OCI-LY7 (cell line): Measurements from ENCODE around the gene ARHGEF1. TPM values are rescaled to one million over a fixed set of nuclear protein-coding genes. Genes with fewer than 3 reads are reported as not detected.

ENCODE experiments used
- BruUV-seq: library from RNA; stranded (reverse); fragments of 400-500 nt; replicated peaks from 2 replicates; lab custom pipeline; 2021; lab: Mats Ljungman, UMichigan
- CTCF ChIA-PET: fragments of 300-600 bp; sonication (Branson Sonifier 250); formaldehyde crosslinking; loops from one replicate; lab custom pipeline; 2022; ENCODE audit warnings: antibody characterized with exemption; ENCODE audit not compliant: unreplicated experiment; lab: Charles Lee
- POLR2A ChIA-PET: fragments of 300-600 bp; sonication (Branson Sonifier 250); formaldehyde crosslinking; loops from one replicate; lab custom pipeline; 2022; ENCODE audit warnings: antibody characterized with exemption; lab: Charles Lee
- DNase-seq: peaks from one replicate; pipeline ENCODE4 v3.0.0-alpha.2; 2015; ENCODE audit warnings: low spot score
- H2AFZ ChIP-seq: fragments of 200-600 bp; sonication (generic), shearing (Covaris generic); 2 replicates; pipeline ENCODE4 v1.6.1; 2014; ENCODE audit warnings: mild to moderate bottlenecking, antibody characterized with exemption, low read length, moderate library complexity
- H3K27ac ChIP-seq: fragments of 200-600 bp; sonication (generic); 2 replicates; pipeline ENCODE4 v1.5.1; 2014; ENCODE audit warnings: mixed run types, low read depth, mild to moderate bottlenecking, moderate library complexity, low read length, inconsistent platforms; ENCODE audit not compliant: poor library complexity, severe bottlenecking
- H3K36me3 ChIP-seq: fragments of 200-600 bp; sonication (generic); 2 replicates; pipeline ENCODE4 v1.6.1; 2014; ENCODE audit warnings: mild to moderate bottlenecking, antibody characterized with exemption, low read length, moderate library complexity, mixed read lengths; ENCODE audit not compliant: insufficient read depth
- H3K4me1 ChIP-seq: fragments of 200-600 bp; sonication (generic); 2 replicates; pipeline ENCODE4 v1.5.1; 2014; ENCODE audit warnings: mild to moderate bottlenecking, low read length; ENCODE audit not compliant: insufficient read depth, poor library complexity, severe bottlenecking
- H3K4me2 ChIP-seq: fragments of 200-600 bp; sonication (generic); 2 replicates; pipeline ENCODE4 v1.6.1; 2014; ENCODE audit warnings: mild to moderate bottlenecking, low read length
- H3K4me3 ChIP-seq: fragments of 200-600 bp; sonication (generic); 2 replicates; pipeline ENCODE4 v1.5.1; 2014; ENCODE audit warnings: mild to moderate bottlenecking, low read depth, low read length; ENCODE audit not compliant: poor library complexity, severe bottlenecking
- H3K79me2 ChIP-seq: fragments of 200-600 bp; sonication (generic); 2 replicates; pipeline ENCODE4 v1.6.1; 2016; ENCODE audit warnings: low read depth, mild to moderate bottlenecking, low read length, moderate library complexity, mixed read lengths; ENCODE audit not compliant: insufficient read depth
- H3K9me2 ChIP-seq: fragments of 200-600 bp; sonication (generic); 2 replicates; pipeline ENCODE4 v1.6.1; 2016; ENCODE audit warnings: mild to moderate bottlenecking, low read length, mixed read lengths; ENCODE audit not compliant: insufficient read depth
- H3K9me3 ChIP-seq: fragments of 200-600 bp; sonication (generic); 2 replicates; pipeline ENCODE4 v1.6.1; 2014; ENCODE audit warnings: mild to moderate bottlenecking, mixed run types, low read length, mixed read lengths
- H4K20me1 ChIP-seq: fragments of 200-600 bp; sonication (generic); 2 replicates; pipeline ENCODE4 v1.6.1; 2014; ENCODE audit warnings: mild to moderate bottlenecking, antibody characterized with exemption, low read length, moderate library complexity, mixed read lengths; ENCODE audit not compliant: insufficient read depth
- EZH2phosphoT487 ChIP-seq: fragments of 200-600 bp; sonication (generic); IDR thresholded peaks from 2 replicates; pipeline ENCODE4 v1.6.1; 2018; ENCODE audit warnings: low read depth, borderline replicate concordance, mild to moderate bottlenecking, mixed run types, antibody characterized with exemption, low read length, moderate library complexity, mixed read lengths
- intact Hi-C: fragments of 100-400 bp; cut with micrococcal nuclease; formaldehyde crosslinking; loops from one replicate; pipeline ENCODE4 v1.10.0; 2022; ENCODE audit not compliant: unreplicated experiment
- total RNA-seq, 2 experiments: library from RNA; depleted of rRNA in 1 of 2; stranded (reverse); fragments of >200 nt in 1 of 2; shearing (Covaris generic) in 1 of 2; gene quantifications; 2 replicates each; pipeline ENCODE4 v1.2.3, GENCODE V29; 2014 to 2022
- TF ChIP-seq, protein P1 (sequence below): fragments of 200-600 bp; sonication (generic); conservative IDR thresholded peaks from 2 replicates; pipeline ENCODE4 v1.5.1; 2014; ENCODE audit warnings: mild to moderate bottlenecking, antibody characterized with exemption, low read length, moderate library complexity, mixed read lengths

ARHGEF1 gene
- total RNA-seq, 2 experiments from 2014 or later = 96.9 to 297 TPM

DNA sequence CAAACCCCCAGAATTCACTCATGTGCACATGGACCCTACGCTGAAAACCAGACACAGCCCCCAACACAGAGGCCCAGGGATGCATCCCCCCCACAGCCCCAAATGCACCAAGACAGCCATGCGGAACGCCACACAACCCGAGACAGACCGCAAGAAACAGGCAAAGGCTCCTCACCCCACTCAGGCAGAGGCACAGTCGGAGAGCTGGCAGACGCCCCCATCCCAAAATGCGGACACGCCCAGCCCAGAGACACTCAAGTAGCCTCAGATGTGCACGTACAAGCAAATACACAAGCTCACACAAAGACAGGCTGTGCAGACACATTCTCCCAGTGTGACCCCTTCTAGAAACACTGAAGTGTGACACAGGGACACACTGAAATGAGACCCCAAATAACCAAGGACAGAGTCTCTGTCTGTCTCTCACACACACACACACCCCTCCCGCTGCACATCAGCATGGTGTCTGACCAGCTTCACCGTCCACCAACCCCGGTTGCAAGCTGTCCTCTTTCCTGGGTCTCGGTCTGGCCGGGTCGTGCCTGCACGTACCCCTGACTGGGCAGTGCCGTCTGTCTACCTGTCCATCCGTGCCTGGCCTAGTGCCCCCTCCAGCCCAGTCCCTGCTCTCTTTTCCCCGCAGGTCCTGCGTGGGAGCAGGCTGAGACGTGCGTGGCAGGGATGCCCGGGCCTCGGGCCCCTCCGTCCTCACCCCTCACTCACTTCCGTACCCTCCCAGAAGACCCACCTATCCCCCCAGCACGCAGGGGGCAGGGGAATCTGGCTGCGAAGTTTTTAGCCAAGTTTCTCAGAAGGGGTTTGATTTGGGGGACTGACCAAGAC is 29.1 kb downstream of the ARHGEF1 start:
- peaks cover 4% of the 10 kb centered on the region; the same call in 1 of the 2 replicates for H3K36me3 ChIP-seq
- peaks cover 13% of the 10 kb centered on the region for H3K4me1 ChIP-seq
- ChIA-PET POLR2A (no interaction called here), CTCF (no interaction called here)
- peak; percentile 30 for DNase-seq
- no peaks in the 10 kb centered on the region for H3K9me2 ChIP-seq
- no peaks in the 10 kb centered on the region for H3K79me2 ChIP-seq
- H3K9me3 ChIP-seq = no peaks in the 10 kb centered on the region
- no peak overlapping the region for H2AFZ ChIP-seq
- peak overlapping the region; percentile 5; the same call in 1 of the 2 replicates for H3K4me2 ChIP-seq
- intact Hi-C loops = no loop called here
- TF ChIP-seq, protein P1, sequence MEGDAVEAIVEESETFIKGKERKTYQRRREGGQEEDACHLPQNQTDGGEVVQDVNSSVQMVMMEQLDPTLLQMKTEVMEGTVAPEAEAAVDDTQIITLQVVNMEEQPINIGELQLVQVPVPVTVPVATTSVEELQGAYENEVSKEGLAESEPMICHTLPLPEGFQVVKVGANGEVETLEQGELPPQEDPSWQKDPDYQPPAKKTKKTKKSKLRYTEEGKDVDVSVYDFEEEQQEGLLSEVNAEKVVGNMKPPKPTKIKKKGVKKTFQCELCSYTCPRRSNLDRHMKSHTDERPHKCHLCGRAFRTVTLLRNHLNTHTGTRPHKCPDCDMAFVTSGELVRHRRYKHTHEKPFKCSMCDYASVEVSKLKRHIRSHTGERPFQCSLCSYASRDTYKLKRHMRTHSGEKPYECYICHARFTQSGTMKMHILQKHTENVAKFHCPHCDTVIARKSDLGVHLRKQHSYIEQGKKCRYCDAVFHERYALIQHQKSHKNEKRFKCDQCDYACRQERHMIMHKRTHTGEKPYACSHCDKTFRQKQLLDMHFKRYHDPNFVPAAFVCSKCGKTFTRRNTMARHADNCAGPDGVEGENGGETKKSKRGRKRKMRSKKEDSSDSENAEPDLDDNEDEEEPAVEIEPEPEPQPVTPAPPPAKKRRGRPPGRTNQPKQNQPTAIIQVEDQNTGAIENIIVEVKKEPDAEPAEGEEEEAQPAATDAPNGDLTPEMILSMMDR = no peak
- TF ChIP-seq EZH2phosphoT487 = no peak
- no peak overlapping the region for H3K27ac ChIP-seq
- no peak overlapping the region for H3K4me3 ChIP-seq
- no peaks in the 10 kb centered on the region for H4K20me1 ChIP-seq
- no TSS peak for BruUV-seq

DNA sequence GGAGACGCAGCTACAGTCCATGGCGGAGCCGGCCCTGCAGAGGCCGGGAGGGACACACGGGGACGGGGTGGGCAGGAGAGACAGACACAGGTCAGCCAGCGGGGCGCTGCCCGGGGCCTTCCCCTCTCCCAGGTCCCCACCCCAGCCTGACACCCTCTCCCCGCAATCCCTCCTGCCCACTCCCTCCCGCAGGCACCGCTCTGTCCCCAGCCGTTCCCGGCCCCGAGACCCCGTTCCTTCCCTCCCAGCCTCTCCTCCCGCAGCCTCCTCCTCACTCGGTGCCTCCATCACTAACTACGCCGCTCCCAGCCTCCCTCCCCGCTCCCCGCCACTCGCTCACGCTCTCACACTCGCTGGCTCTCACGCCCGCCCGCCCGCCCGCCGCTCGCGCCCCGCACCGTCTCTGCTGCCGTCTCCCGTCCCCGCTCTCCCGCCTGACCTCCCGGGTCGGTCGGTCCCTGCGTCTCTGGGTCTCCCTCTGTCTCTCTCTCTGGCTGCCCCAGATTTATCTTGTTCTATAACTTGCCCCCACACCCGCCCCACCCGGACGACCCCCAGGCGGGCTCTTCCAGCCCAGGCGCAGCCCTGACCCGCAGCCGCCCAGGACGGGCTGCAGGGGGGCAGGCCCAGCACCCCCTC is 30.0 kb downstream of the ARHGEF1 start:
- no peaks in the 10 kb centered on the region for H3K9me3 ChIP-seq
- H3K4me3 ChIP-seq = no peak overlapping the region
- H3K9me2 ChIP-seq = no peaks in the 10 kb centered on the region
- H3K36me3 ChIP-seq = no peaks in the 10 kb centered on the region; the same call in 1 of the 2 replicates
- no peak overlapping the region for H3K27ac ChIP-seq
- peaks cover 13% of the 10 kb centered on the region for H3K4me1 ChIP-seq
- no peaks in the 10 kb centered on the region for H4K20me1 ChIP-seq
- TF ChIP-seq, protein P1 = no peak
- TF ChIP-seq EZH2phosphoT487 = no peak
- CTCF ChIA-PET = no interaction called here
- no peak for DNase-seq
- POLR2A ChIA-PET = no interaction called here
- no TSS peak for BruUV-seq
- no peaks in the 10 kb centered on the region for H3K79me2 ChIP-seq
- H3K4me2 ChIP-seq = no peak overlapping the region
- intact Hi-C loops = no loop called here
- H2AFZ ChIP-seq = no peak overlapping the region
